IPS-15b (cell line): ENCODE results near the gene SEPTIN5.
A peak's percentile ranks its signal among the peaks of the same experiment; 100 is the strongest.

Source experiments
- H3K27me3 ChIP-seq: one replicate; pipeline ENCODE4 v1.6.1; 2013; ENCODE audit warnings: low read length; ENCODE audit not compliant: control insufficient read depth, insufficient read depth
- H3K36me3 ChIP-seq: one replicate; pipeline ENCODE4 v1.6.1; 2013; ENCODE audit warnings: low read length; ENCODE audit not compliant: control insufficient read depth, insufficient read depth
- H3K4me1 ChIP-seq: one replicate; pipeline ENCODE4 v1.6.1; 2013; ENCODE audit warnings: mild to moderate bottlenecking, low read length; ENCODE audit not compliant: control insufficient read depth, insufficient read depth
- H3K4me3 ChIP-seq: one replicate; pipeline ENCODE4 v1.5.1; 2013; ENCODE audit warnings: low read depth, low read length
- H3K9ac ChIP-seq: one replicate; pipeline ENCODE4 v1.6.1; 2013; ENCODE audit warnings: low read depth, mild to moderate bottlenecking, low read length
- H3K9me3 ChIP-seq: one replicate; pipeline ENCODE4 v1.6.1; 2013; ENCODE audit warnings: mild to moderate bottlenecking, low read length; ENCODE audit not compliant: control insufficient read depth, insufficient read depth

SEPTIN5 gene

GRCh38 chr22:19727310-19728150 is 13.2 kb downstream of the SEPTIN5 start:
- Histone ChIP-seq H3K4me1 (peaks cover 4% of the 10 kb centered on the region), H3K9ac (no peak overlapping the region), H3K9me3 (no peaks in the 10 kb centered on the region), H3K36me3 (no peaks in the 10 kb centered on the region), H3K27me3 (peaks cover 52% of the 10 kb centered on the region), H3K4me3 (no peak overlapping the region)

- Histone ChIP-seq H3K9ac (no peak overlapping the region), H3K36me3 (no peaks in the 10 kb centered on the region), H3K27me3 (peaks cover 45% of the 10 kb centered on the region), H3K4me3 (no peak overlapping the region), H3K9me3 (no peaks in the 10 kb centered on the region), H3K4me1 (no peaks in the 10 kb centered on the region)
Measured at GRCh38 chr22:19728271-19728670, 14.0 kb downstream of the SEPTIN5 start.

GRCh38 chr22:19728836-19729235 is 14.5 kb downstream of the SEPTIN5 start:
- H3K27me3 ChIP-seq: peaks cover 39% of the 10 kb centered on the region
- no peaks in the 10 kb centered on the region for H3K36me3 ChIP-seq
- no peaks in the 10 kb centered on the region for H3K4me1 ChIP-seq
- H3K9me3 ChIP-seq: no peaks in the 10 kb centered on the region
- no peak overlapping the region for H3K4me3 ChIP-seq
- H3K9ac ChIP-seq: no peak overlapping the region

DNA sequence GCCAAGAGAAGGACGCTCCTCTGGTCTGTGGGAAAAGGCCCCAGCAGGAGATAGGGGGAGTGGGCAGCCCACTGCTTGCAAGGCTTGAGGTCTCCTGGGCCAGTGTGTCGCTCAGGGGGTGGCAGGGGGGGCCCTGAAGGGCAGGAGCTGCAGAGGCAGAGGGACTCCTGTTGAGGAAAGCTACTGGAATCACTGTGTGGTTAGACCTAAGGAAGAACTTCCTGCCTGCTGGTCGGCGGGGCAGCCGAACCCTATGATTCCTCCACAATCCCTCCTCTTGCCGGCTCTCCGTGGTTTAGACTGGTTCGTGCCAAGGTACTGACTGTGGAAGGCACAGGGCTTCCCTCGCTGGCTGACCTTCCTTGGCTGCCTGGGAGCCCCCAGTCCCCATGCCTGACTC is 15.2 kb downstream of the SEPTIN5 start:
- H3K9me3 ChIP-seq: no peaks in the 10 kb centered on the region

DNA sequence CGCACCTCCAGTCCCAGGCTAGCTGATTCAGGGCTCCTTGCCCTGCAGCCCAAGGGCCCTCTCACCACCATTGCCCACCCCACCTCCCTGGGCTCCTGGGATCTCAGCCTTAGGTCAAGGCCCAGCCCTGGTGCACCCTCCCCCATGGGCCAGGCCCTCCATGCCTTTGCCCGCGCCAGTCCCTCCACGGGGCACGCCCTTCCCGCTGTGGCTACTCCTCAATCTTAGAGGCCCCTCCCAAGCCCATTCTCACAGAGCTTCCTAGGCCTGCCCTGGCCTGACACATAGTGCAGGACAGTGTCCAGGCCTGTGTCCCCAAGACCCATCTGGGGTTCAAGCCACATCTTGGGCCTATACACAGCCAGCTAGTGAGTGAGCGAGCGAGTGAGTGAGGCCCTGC is 15.9 kb downstream of the SEPTIN5 start:
- Histone ChIP-seq H3K4me1 (no peaks in the 10 kb centered on the region), H3K36me3 (no peaks in the 10 kb centered on the region), H3K9ac (no peak overlapping the region), H3K27me3 (peaks cover 27% of the 10 kb centered on the region), H3K9me3 (no peaks in the 10 kb centered on the region), H3K4me3 (no peak overlapping the region)

More for the DNA sequence above, 15.2 kb downstream of the SEPTIN5 start:
- Histone ChIP-seq H3K36me3 (no peaks in the 10 kb centered on the region), H3K27me3 (peaks cover 34% of the 10 kb centered on the region), H3K4me1 (no peaks in the 10 kb centered on the region), H3K4me3 (no peak overlapping the region), H3K9ac (no peak overlapping the region)

DNA sequence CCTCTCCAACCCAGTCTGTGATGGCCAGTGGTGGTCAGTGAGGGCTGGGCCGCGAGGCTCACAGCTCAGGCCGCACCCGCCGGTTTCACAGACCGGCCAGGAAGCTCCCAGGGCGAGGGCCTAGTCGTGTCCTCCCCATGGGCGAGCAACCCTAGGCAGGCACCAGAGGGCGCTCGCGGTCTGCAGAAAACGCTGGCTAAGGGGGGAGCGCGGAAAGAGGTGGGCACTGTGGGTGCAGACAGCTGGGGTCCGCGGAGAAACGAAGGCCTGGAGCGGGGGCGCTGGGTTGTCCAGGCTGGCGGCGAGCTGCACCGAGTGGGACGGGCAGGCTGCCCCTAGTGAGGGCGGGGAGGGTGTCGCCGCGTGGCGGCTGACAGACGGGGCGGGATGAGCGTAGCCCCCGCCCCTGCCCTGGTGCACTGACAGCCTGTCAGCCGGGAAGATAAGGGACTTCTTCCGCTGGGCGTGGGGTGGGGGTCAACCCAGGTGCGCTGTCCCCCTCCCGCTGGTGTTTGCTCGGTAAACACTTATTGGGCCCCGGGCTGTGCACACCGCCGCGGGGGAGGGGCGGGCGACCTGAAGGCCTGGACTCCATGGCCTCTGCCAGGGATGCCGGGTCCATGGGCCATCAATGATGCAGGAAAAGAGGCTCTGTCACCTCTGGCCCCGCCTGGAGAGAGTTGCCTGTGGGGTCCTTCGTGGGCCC is 16.5 kb downstream of the SEPTIN5 start:
- Histone ChIP-seq H3K27me3 (peaks cover 24% of the 10 kb centered on the region), H3K4me3 (peak overlapping the region; percentile 53), H3K9ac (no peak overlapping the region), H3K36me3 (no peaks in the 10 kb centered on the region), H3K9me3 (no peaks in the 10 kb centered on the region), H3K4me1 (no peaks in the 10 kb centered on the region)

DNA sequence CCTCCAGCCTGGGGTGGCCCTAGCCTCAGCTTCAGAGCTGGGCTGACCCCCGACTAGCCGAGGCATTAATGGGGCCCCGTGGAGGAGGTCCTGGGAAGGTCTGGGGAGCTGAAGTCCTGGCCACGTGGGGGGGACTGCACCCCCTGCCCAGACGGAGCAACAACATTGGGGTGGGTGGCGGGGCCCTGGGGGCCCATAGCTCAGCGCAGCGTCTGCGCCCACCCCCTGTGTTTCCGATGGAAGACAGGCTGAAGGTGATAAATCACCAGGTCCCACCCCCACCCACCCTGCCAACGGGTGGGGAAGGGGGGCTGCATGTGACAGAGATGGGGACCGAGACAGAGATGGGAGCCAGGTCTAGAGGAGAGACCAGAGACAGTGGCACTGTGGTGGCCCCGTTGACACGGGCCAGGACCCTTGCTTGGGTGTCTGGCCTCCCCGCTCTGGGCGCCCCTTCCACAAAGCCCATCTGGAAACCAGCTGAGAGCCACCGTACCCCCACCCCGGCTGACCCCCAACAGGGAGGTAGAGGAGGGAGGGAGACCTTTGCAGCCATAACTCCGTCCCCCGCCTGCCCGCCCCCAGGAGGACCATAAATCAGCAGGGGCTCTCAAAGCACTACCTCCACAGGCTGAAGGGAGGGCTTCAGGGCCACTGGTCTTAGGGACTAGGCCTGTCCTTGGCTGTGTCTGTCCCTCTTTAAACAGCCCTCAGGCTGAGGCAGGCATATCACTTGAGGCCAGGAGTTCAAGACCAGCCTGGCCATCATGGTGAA is 17.2 kb downstream of the SEPTIN5 start:
- no peak overlapping the region for H3K9ac ChIP-seq
- no peaks in the 10 kb centered on the region for H3K4me1 ChIP-seq
- H3K4me3 ChIP-seq: no peak overlapping the region
- H3K27me3 ChIP-seq: peaks cover 19% of the 10 kb centered on the region
- H3K36me3 ChIP-seq: no peaks in the 10 kb centered on the region
- H3K9me3 ChIP-seq: no peaks in the 10 kb centered on the region

DNA sequence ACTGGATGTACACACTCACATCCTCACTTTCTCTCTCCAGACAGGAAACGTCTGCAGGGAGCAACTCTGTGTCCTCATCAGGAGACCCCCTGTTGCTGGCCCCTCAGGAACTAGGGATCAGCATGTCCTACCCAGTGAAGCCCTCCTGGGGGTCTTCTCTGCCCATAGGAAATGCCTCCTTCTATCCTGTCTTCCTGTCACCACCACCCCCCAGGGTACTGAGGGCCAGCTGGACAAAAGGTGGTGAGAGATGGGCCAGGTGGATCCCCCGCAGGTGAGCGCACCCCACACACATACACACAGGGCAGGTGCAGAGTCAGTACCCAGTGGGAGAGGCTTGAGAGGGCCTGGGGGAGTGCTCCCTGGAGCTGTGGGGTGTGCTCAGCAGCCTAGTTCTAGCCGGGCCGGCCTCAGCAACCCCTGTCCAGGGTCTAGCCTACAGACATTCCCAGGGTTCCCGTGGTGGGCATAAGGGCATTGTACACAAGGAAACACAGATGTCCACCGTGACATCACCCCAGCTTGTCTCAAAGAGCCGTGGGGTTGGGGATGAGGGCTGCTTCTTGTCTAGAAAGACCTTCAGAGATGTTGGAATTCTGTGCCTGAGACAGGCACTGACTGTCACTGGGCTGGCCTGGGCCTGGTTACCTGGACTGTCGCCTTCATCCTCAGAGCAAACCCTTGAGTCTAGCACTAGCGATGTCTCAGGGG is 18.3 kb downstream of the SEPTIN5 start:
- H3K4me1 ChIP-seq: no peaks in the 10 kb centered on the region
- no peak overlapping the region for H3K4me3 ChIP-seq
- H3K36me3 ChIP-seq: no peaks in the 10 kb centered on the region
- H3K9ac ChIP-seq: no peak overlapping the region
- peaks cover 13% of the 10 kb centered on the region for H3K27me3 ChIP-seq
- H3K9me3 ChIP-seq: no peaks in the 10 kb centered on the region

- H3K4me3 ChIP-seq: no peak overlapping the region
- no peaks in the 10 kb centered on the region for H3K4me1 ChIP-seq
- H3K36me3 ChIP-seq: no peaks in the 10 kb centered on the region
- peaks cover 4% of the 10 kb centered on the region for H3K27me3 ChIP-seq
- no peaks in the 10 kb centered on the region for H3K9me3 ChIP-seq
- H3K9ac ChIP-seq: no peak overlapping the region
Measured at GRCh38 chr22:19733755-19734154, 19.5 kb downstream of the SEPTIN5 start.

DNA sequence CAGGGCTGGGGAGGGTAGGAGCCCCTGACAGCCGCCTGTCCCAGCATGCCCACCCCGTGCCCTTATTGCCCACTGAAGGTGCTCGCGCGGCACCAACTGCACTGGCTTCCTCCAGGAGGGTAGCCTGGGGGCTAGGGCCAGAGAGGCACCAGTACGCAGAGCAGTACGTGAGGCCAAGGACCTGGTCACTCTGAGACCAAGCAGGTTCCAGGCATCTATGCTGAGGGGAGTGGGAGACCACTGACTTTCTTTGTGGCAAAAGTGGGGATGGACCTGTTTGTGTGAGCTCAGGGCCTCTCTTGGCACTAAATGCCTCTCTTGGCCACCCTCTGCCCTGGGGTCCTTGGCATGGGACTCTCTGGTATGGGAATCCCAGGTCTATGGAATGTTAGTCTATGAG is 19.9 kb downstream of the SEPTIN5 start:
- Histone ChIP-seq H3K9ac (no peak overlapping the region), H3K9me3 (no peaks in the 10 kb centered on the region), H3K4me1 (no peaks in the 10 kb centered on the region), H3K36me3 (no peaks in the 10 kb centered on the region), H3K27me3 (peaks cover 4% of the 10 kb centered on the region), H3K4me3 (no peak overlapping the region)

- H3K4me1 ChIP-seq: no peaks in the 10 kb centered on the region
- H3K9me3 ChIP-seq: no peaks in the 10 kb centered on the region
Measured at GRCh38 chr22:19734837-19735382, 20.6 kb downstream of the SEPTIN5 start.

More at GRCh38 chr22:19734837-19735382, 20.6 kb downstream of the SEPTIN5 start:
- Histone ChIP-seq H3K36me3 (no peaks in the 10 kb centered on the region), H3K4me3 (no peak overlapping the region), H3K27me3 (peaks cover under 1% of the 10 kb centered on the region), H3K9ac (no peak overlapping the region)
